Activated gamma-delta T cell treated with Interleukin-2 at 50 U/mL for 16 hours (primary cell): Measurements from ENCODE around the gene CEP20.

Experiments used
- DNase-seq: peaks from one replicate; pipeline ENCODE4 v3.0.0-alpha.2; 2020

Gene CEP20

GRCh38 chr16:15827709-15828343 lies 60.6 kb downstream of the CEP20 start:
- no peak for DNase-seq

GRCh38 chr16:15827299-15827698 lies 61.1 kb downstream of the CEP20 start:
- DNase-seq, result no peak

- DNase-seq, result no peak
Measured at GRCh38 chr16:15825750-15826305, 62.6 kb downstream of the CEP20 start.

- no peak for DNase-seq
Measured at GRCh38 chr16:15822957-15823356, 65.4 kb downstream of the CEP20 start.

GRCh38 chr16:15820837-15821236 lies 67.6 kb downstream of the CEP20 start:
- DNase-seq, result no peak

- DNase-seq, result no peak
Measured at GRCh38 chr16:15819046-15819445, 69.4 kb downstream of the CEP20 start.

GRCh38 chr16:15817446-15817845 lies 71.0 kb downstream of the CEP20 start:
- DNase-seq, result no peak

GRCh38 chr16:15816228-15816627 lies 72.2 kb downstream of the CEP20 start:
- DNase-seq, result no peak
